Keratinocyte (primary cell): ENCODE results near the gene TMEM242. TPM values are rescaled to one million over a fixed set of nuclear protein-coding genes. Genes with fewer than 3 reads are reported as not detected.

Experiments used
- DNase-seq: peaks from one replicate; pipeline ENCODE4 v3.0.0-alpha.2; 2011; ENCODE audit warnings: low read depth, missing footprints, low spot score
- FAIRE-seq: peaks from 2 replicates; lab custom pipeline; 2011; peaks lifted over from hg19 to GRCh38; lab: Jason Lieb, UNC
- H2AFZ ChIP-seq: 2 replicates; pipeline ENCODE4 v1.6.0; 2012; ENCODE audit warnings: low read length, control low read depth, inconsistent platforms; ENCODE audit not compliant: control insufficient read depth
- H3K27ac ChIP-seq: 2 replicates; pipeline ENCODE4 v1.5.1; 2011; ENCODE audit warnings: low read length; ENCODE audit not compliant: control insufficient read depth, insufficient read depth
- H3K27me3 ChIP-seq: 3 replicates; pipeline ENCODE4 v1.6.0; 2011; ENCODE audit warnings: low read length; ENCODE audit not compliant: control insufficient read depth, insufficient read depth; ENCODE audit errors: extremely low read depth
- H3K36me3 ChIP-seq, 2 experiments: 2 replicates in 1 of 2; 3 replicates in 1 of 2; pipeline ENCODE4 v1.5.1; 2011; ENCODE audit warnings: low read length in 2 of 2, mild to moderate bottlenecking in 1 of 2; ENCODE audit not compliant: control insufficient read depth in 2 of 2, insufficient read depth in 2 of 2; ENCODE audit errors: extremely low read depth in 1 of 2
- H3K4me1 ChIP-seq: 3 replicates; pipeline ENCODE4 v1.5.1; 2011; ENCODE audit warnings: low read length; ENCODE audit not compliant: control insufficient read depth, insufficient read depth; ENCODE audit errors: extremely low read depth
- H3K4me2 ChIP-seq: 3 replicates; pipeline ENCODE4 v1.6.0; 2011; ENCODE audit warnings: low read depth, low read length; ENCODE audit not compliant: control insufficient read depth, insufficient read depth; ENCODE audit errors: extremely low read depth
- H3K4me3 ChIP-seq, 3 experiments: fragments of 200-600 bp in 1 of 3; sonication (generic) in 1 of 3; 2 replicates in 2 of 3; 3 replicates in 1 of 3; pipeline ENCODE4 v1.5.1; 2011 to 2016; ENCODE audit warnings: low read length in 3 of 3, mild to moderate bottlenecking in 3 of 3, control low read depth in 2 of 3, inconsistent platforms in 1 of 3, low read depth in 1 of 3, mixed read lengths in 1 of 3, mixed run types in 1 of 3, moderate library complexity in 1 of 3; ENCODE audit not compliant: control insufficient read depth in 2 of 3, insufficient read depth in 2 of 3; ENCODE audit errors: extremely low read depth in 1 of 3
- H3K79me2 ChIP-seq: 2 replicates; pipeline ENCODE4 v1.6.0; 2012; ENCODE audit warnings: low read length; ENCODE audit not compliant: control insufficient read depth, insufficient read depth
- H3K9ac ChIP-seq: 3 replicates; pipeline ENCODE4 v1.6.0; 2011; ENCODE audit warnings: low read length; ENCODE audit not compliant: control insufficient read depth, insufficient read depth; ENCODE audit errors: extremely low read depth
- H3K9me1 ChIP-seq: 3 replicates; pipeline ENCODE4 v1.6.0; 2011; ENCODE audit warnings: low read length; ENCODE audit not compliant: control insufficient read depth, insufficient read depth; ENCODE audit errors: extremely low read depth
- H3K9me3 ChIP-seq: 2 replicates; pipeline ENCODE4 v1.5.1; 2012; ENCODE audit warnings: low read depth, low read length; ENCODE audit not compliant: control insufficient read depth
- H4K20me1 ChIP-seq: 3 replicates; pipeline ENCODE4 v1.6.0; 2011; ENCODE audit warnings: low read length; ENCODE audit not compliant: control insufficient read depth, insufficient read depth; ENCODE audit errors: extremely low read depth
- EZH2 ChIP-seq: IDR thresholded peaks from one replicate; pipeline ENCODE4 v1.6.1; 2012; ENCODE audit warnings: inconsistent platforms, mild to moderate bottlenecking, low read length, moderate library complexity
- dilution Hi-C: fragments of 300-500 bp; cut with MboI; formaldehyde crosslinking; loops from one replicate; pipeline ENCODE4 v1.7.0; 2020; ENCODE audit warnings: low sequenced_read_pairs; ENCODE audit not compliant: extremely low pct_ligation_motif_present
- polyA plus RNA-seq, 5 experiments: library from polyadenylated mRNA; depleted of rRNA in 3 of 5; stranded (reverse) in 3 of 5; stranded (forward) in 1 of 5; unstranded in 1 of 5; fragments of >200 nt; gene quantifications; 1 replicate in 1 of 5; 2 replicates in 3 of 5; 3 replicates in 1 of 5; pipeline versions ENCODE4 v1.2.1 to v1.2.3, GENCODE V29; 2011 to 2012; ENCODE audit warnings: missing spikeins in 2 of 5, low read depth in 1 of 5, low replicate concordance in 1 of 5
- TF ChIP-seq, protein P1 (sequence below), 3 experiments: IDR thresholded peaks in 1 of 3; conservative IDR thresholded peaks in 1 of 3; optimal IDR thresholded peaks in 1 of 3; 2 replicates in 2 of 3; 3 replicates in 1 of 3; pipeline versions ENCODE3 to v1.5.1; 2011; ENCODE audit warnings: low read length in 3 of 3, mild to moderate bottlenecking in 3 of 3, moderate library complexity in 2 of 3, control low read depth in 1 of 3, inconsistent platforms in 1 of 3; ENCODE audit not compliant: insufficient read depth in 2 of 3; ENCODE audit errors: extremely low read depth in 1 of 3

The TMEM242 gene
- polyA plus RNA-seq, 1 donor (not counting 4 experiments of a cell fraction or from before 2014, with no cell fraction given): 11.0 TPM

- Histone ChIP-seq H3K9me3 (no peaks in the 10 kb centered on the region), H3K27ac (no peak overlapping the region), H3K4me2 (no peak overlapping the region), H3K9ac (no peak overlapping the region), H4K20me1 (no peaks in the 10 kb centered on the region), H3K36me3 (no peaks in the 10 kb centered on the region), H3K4me1 (peaks cover 7% of the 10 kb centered on the region), H3K27me3 (peaks cover 22% of the 10 kb centered on the region), H3K9me1 (no peaks in the 10 kb centered on the region), H2AFZ (no peak overlapping the region), H3K4me3 (no peak overlapping the region), H3K79me2 (no peaks in the 10 kb centered on the region)
- DNase-seq: no peak
- no peak for FAIRE-seq
- no peak for TF ChIP-seq EZH2
- TF ChIP-seq, protein P1, sequence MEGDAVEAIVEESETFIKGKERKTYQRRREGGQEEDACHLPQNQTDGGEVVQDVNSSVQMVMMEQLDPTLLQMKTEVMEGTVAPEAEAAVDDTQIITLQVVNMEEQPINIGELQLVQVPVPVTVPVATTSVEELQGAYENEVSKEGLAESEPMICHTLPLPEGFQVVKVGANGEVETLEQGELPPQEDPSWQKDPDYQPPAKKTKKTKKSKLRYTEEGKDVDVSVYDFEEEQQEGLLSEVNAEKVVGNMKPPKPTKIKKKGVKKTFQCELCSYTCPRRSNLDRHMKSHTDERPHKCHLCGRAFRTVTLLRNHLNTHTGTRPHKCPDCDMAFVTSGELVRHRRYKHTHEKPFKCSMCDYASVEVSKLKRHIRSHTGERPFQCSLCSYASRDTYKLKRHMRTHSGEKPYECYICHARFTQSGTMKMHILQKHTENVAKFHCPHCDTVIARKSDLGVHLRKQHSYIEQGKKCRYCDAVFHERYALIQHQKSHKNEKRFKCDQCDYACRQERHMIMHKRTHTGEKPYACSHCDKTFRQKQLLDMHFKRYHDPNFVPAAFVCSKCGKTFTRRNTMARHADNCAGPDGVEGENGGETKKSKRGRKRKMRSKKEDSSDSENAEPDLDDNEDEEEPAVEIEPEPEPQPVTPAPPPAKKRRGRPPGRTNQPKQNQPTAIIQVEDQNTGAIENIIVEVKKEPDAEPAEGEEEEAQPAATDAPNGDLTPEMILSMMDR (optimal IDR thresholded peaks at IDR 0.05 in 1 of 3, IDR thresholded peaks at IDR 0.05 in 1 of 3, conservative IDR thresholded peaks at IDR 0.05 in 1 of 3; ENCODE audit: extremely low read depth in 1 of 3, insufficient read depth in 2 of 3, low read length in 3 of 3): no peak
- dilution Hi-C loops: no loop called here
Observed at GRCh38 chr6:157259443-157259842, 63.9 kb downstream of the TMEM242 start.

DNA sequence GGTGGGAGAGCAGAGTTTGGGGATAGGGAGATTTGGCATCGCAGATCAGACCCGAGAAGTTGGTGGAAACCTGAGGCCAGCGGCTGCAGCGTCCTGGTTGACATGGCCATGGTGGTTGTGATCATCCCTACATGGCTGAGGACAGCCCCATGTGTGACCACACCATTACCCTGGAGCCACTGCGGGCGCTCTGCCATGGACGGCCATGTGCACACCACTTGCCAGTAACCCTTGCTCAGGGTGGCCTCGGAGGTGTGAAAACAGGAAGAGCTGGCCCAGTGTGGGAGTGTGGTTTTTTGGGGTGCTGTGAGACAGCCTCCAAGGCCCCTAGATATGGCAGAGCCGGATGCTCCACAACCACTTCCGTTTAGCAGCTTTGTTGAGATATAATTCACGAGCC lies 64.4 kb downstream of the TMEM242 start:
- H3K27ac ChIP-seq: no peak overlapping the region
- dilution Hi-C loops: no loop called here
- no peak for FAIRE-seq
- no peak for DNase-seq
- peaks cover 22% of the 10 kb centered on the region for H3K27me3 ChIP-seq
- H3K4me1 ChIP-seq: peaks cover 7% of the 10 kb centered on the region
- no peaks in the 10 kb centered on the region for H4K20me1 ChIP-seq
- no peaks in the 10 kb centered on the region for H3K79me2 ChIP-seq
- H3K36me3 ChIP-seq: no peaks in the 10 kb centered on the region
- no peaks in the 10 kb centered on the region for H3K9me1 ChIP-seq
- no peak overlapping the region for H3K4me2 ChIP-seq
- no peak overlapping the region for H3K9ac ChIP-seq
- H2AFZ ChIP-seq: no peak overlapping the region
- TF ChIP-seq, protein P1 (optimal IDR thresholded peaks at IDR 0.05 in 1 of 3, IDR thresholded peaks at IDR 0.05 in 1 of 3, conservative IDR thresholded peaks at IDR 0.05 in 1 of 3; ENCODE audit: extremely low read depth in 1 of 3, insufficient read depth in 2 of 3, low read length in 3 of 3): no peak
- no peak for TF ChIP-seq EZH2
- no peak overlapping the region for H3K4me3 ChIP-seq
- H3K9me3 ChIP-seq: no peaks in the 10 kb centered on the region
